Esophagus squamous epithelium (tissue), 5 donors: ENCODE results near the gene ECT2L. TPM values are rescaled to one million over a fixed set of nuclear protein-coding genes. Genes with fewer than 3 reads are reported as not detected.

Source experiments
- DNase-seq: peaks from one replicate; lab custom pipeline; 2025; lab: John Stamatoyannopoulos, UW
- H3K27ac ChIP-seq, 4 donors: fragments of 200-600 bp; sonication (generic); one replicate each; pipeline ENCODE4 v1.5.1; 2016 to 2019; ENCODE audit warnings: mild to moderate bottlenecking in 1 of 4
- H3K27me3 ChIP-seq, 4 donors: fragments of 200-600 bp; sonication (generic); 1 replicate in 3 of 4; 2 replicates in 1 of 4; pipeline versions ENCODE4 v1.5.1 to v1.6.0; 2017 to 2021; ENCODE audit warnings: antibody characterized with exemption in 1 of 4
- H3K36me3 ChIP-seq, 3 donors: fragments of 200-600 bp; sonication (generic); one replicate each; pipeline ENCODE4 v1.5.1; 2016 to 2019
- H3K4me1 ChIP-seq, 3 donors: fragments of 200-600 bp; sonication (generic); one replicate each; pipeline ENCODE4 v1.5.1; 2017 to 2019
- H3K4me3 ChIP-seq, 4 donors: fragments of 200-600 bp; sonication (generic); 1 replicate in 3 of 4; 2 replicates in 1 of 4; pipeline ENCODE4 v1.5.1; 2016 to 2019; ENCODE audit warnings: mild to moderate bottlenecking in 2 of 4, moderate library complexity in 1 of 4
- H3K9me3 ChIP-seq, 3 donors: fragments of 200-600 bp; sonication (generic); one replicate each; pipeline ENCODE4 v1.5.1; 2016 to 2019
- POLR2A ChIP-seq, 4 donors: fragments of 450-650 bp; IDR thresholded peaks; one replicate each; pipeline ENCODE4 v1.6.1; 2017; ENCODE audit warnings: antibody characterized with exemption in 4 of 4, mild to moderate bottlenecking in 4 of 4, moderate library complexity in 3 of 4
- WGBS, 2 donors: methylation state at CpG; one replicate each; pipeline ENCODE4 v1.1.5; 2018; 5-methylcytosine and 5-hydroxymethylcytosine counted together
- intact Hi-C: fragments of 100-400 bp; cut with DNase I; formaldehyde crosslinking; loops from one replicate; pipeline ENCODE4 v1.15.0; 2022
- total RNA-seq, 4 donors: library from RNA; depleted of rRNA; stranded (reverse); fragments of >200 nt; gene quantifications; one replicate each; pipeline ENCODE4 v1.1.0, GENCODE V29; 2016
- TF ChIP-seq, protein P1 (sequence below), 6 experiments: fragments of 450-650 bp in 4 of 6; fragments of 200-600 bp in 2 of 6; sonication (generic) in 2 of 6; IDR thresholded peaks; one replicate each; pipeline ENCODE4 v1.5.1; 2016 to 2019; ENCODE audit warnings: antibody characterized with exemption in 6 of 6, mild to moderate bottlenecking in 4 of 6, moderate library complexity in 4 of 6
- donor health status: DM: yes; HTN: yes; CAD: no.

The ECT2L gene
- total RNA-seq, 4 donors from 2014 or later, result not detected

DNA sequence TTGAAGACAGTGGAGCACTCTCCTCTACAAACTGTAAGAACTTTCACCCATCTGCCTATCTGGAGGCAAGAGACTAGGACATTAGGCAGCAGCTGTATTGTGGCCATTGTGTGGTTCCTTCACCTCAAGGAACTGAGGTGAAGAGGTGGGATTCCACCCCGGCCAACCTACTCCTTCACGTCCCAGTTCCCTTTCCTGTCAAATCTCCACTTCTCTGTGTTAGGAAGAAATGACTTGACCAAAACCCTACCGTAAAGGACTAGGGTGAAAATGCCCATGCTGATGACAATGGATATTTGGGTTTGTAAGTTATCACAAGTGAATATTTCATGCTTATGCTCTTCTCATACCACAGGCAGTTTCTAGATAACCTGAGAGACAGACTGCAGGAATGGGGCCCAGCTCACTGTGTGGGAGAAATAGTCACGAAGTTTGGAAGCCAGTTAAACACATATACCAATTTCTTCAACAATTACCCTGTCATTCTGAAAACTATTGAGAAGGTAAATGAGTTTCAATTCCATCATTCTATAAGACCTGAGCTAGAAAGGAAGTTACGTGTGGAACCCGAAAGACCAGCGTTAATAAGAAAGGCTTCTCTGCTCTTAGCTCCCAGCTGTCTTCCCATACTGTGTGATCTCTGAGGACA lies 86.6 kb downstream of the ECT2L start:
- no peaks in the 10 kb centered on the region for H3K27me3 ChIP-seq
- no peak for TF ChIP-seq POLR2A (IDR thresholded peaks at IDR 0.05)
- TF ChIP-seq, protein P1, sequence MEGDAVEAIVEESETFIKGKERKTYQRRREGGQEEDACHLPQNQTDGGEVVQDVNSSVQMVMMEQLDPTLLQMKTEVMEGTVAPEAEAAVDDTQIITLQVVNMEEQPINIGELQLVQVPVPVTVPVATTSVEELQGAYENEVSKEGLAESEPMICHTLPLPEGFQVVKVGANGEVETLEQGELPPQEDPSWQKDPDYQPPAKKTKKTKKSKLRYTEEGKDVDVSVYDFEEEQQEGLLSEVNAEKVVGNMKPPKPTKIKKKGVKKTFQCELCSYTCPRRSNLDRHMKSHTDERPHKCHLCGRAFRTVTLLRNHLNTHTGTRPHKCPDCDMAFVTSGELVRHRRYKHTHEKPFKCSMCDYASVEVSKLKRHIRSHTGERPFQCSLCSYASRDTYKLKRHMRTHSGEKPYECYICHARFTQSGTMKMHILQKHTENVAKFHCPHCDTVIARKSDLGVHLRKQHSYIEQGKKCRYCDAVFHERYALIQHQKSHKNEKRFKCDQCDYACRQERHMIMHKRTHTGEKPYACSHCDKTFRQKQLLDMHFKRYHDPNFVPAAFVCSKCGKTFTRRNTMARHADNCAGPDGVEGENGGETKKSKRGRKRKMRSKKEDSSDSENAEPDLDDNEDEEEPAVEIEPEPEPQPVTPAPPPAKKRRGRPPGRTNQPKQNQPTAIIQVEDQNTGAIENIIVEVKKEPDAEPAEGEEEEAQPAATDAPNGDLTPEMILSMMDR (IDR thresholded peaks at IDR 0.05), result no peak
- no peak overlapping the region for H3K4me3 ChIP-seq
- WGBS, 2 donors, result 87 to 88% methylated on average over 4 to 7 of the region's 7 CpGs
- H3K9me3 ChIP-seq, result no peaks in the 10 kb centered on the region
- no peak for DNase-seq
- no peaks in the 10 kb centered on the region for H3K4me1 ChIP-seq
- no peaks in the 10 kb centered on the region for H3K36me3 ChIP-seq
- no peak overlapping the region for H3K27ac ChIP-seq
- intact Hi-C loops, result no loop called here

GRCh38 chr6:138885156-138885819 lies 89.4 kb downstream of the ECT2L start:
- WGBS, 2 donors, result 86 to 89% methylated on average over 11 to 13 of the region's 13 CpGs
- intact Hi-C loops, result no loop called here
- peaks cover 0 to 17% (median 0%) of the 10 kb centered on the region in 3 donors for H3K4me1 ChIP-seq

DNA sequence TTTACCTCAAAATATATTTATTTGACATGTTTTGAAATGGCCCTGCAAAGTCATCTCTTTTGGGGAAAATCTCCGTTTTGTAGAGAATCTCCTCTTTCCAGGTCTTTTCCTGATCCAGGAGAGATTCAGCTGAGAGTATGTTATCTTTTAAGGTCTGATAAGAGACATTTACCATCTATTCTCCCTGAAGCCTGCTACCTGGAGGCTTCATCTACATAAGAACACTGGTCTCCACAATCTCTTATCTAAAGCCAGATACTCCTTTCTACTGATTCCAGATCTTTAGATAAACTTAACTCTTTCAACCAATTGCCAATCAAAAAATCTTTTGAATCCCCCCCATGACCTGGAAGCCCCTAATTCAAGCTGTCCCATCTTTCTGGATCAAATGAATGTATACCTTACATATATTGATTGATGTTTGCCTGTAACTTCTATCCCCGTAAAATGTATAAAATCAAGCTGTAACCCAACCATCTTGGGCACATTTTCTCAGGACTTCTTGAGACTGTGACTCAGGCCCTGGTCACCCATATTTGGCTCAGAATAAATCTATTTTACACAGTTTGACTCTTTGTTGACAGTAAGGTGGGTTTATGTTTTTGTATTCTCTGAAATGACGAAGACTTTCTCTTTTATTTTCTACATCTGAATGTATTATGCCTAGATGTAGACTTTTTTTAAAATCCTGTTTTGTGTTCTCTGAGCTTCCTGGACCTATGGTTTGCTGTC lies 95.5 kb downstream of the ECT2L start:
- TF ChIP-seq POLR2A (IDR thresholded peaks at IDR 0.05), result no peak
- TF ChIP-seq, protein P1 (IDR thresholded peaks at IDR 0.05), result no peak
- no peak for DNase-seq
- 79 to 85% methylated on average over 3 of the region's 3 CpGs for WGBS, 2 donors

More at GRCh38 chr6:138885156-138885819, 89.4 kb downstream of the ECT2L start:
- DNase-seq, result no peak
- Histone ChIP-seq H3K9me3 (no peaks in the 10 kb centered on the region), H3K36me3 (no peaks in the 10 kb centered on the region), H3K4me3 (no peak overlapping the region), H3K27me3 (no peaks in the 10 kb centered on the region), H3K27ac (no peak overlapping the region)
- no peak for TF ChIP-seq POLR2A (IDR thresholded peaks at IDR 0.05)
- TF ChIP-seq, protein P1 (IDR thresholded peaks at IDR 0.05), result no peak

GRCh38 chr6:138896104-138896756 lies 100.3 kb downstream of the ECT2L start:
- intact Hi-C loops, result no loop called here
- Histone ChIP-seq H3K27me3 (no peaks in the 10 kb centered on the region), H3K9me3 (no peaks in the 10 kb centered on the region), H3K36me3 (peaks cover 0 to 64% (median 0%) of the 10 kb centered on the region in 3 donors), H3K4me1 (no peaks in the 10 kb centered on the region), H3K27ac (no peak overlapping the region), H3K4me3 (no peak overlapping the region)
- TF ChIP-seq, protein P1 (IDR thresholded peaks at IDR 0.05), result no peak
- no peak for TF ChIP-seq POLR2A (IDR thresholded peaks at IDR 0.05)
- WGBS, 2 donors, result 82 to 96% methylated on average over 4 to 8 of the region's 8 CpGs
- DNase-seq, result no peak

More for the DNA sequence above, 95.5 kb downstream of the ECT2L start:
- Histone ChIP-seq H3K27me3 (no peaks in the 10 kb centered on the region), H3K4me1 (peaks cover 0 to 17% (median 0%) of the 10 kb centered on the region in 3 donors), H3K9me3 (no peaks in the 10 kb centered on the region), H3K4me3 (no peak overlapping the region), H3K27ac (no peak overlapping the region), H3K36me3 (peaks cover 0 to 16% (median 0%) of the 10 kb centered on the region in 3 donors)
- intact Hi-C loops, result no loop called here
